ENCODE data around the gene S1PR3.

DNA sequence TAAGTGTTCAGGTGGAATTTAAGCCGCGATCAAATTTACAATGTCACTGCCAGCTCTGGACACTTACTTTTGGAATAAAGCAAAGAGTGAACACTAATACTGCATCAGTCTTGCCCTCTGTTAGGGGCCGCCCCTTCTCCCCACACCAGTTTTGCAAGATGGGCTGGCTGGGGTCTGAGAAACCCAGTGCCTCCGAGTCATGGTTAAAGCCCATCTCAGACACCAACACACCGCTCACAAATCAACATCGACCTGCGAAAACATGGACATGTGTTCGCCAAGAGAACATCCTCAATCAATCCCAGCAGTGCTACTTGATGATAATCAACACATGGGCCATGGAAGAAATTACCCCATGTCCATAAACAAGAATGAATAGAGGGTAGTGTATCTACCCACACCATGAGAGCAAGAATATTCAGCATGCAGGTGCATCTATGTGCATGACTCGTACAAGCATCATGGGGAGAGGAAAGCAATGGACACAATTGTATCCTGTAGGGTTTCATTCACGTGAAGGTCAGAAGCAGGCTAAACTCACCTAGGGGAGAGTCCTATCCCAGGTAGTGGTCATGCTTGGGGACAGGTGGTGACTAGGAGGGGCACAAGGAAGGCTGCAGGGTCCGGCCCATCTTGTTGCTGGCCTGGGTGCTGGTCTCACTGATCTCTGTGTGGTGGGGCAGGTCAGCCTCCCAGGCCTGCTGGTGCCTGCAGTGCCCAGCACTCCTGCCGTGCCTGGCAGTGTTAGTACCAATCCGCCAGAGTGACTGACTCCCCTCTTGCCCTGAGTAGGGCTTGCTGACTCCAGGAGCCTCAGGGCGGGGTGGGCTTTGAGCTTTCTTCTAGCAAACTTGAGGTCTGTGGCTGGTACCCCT lies 5.0 kb downstream of the S1PR3 start:
- TF ChIP-seq, protein P1, sequence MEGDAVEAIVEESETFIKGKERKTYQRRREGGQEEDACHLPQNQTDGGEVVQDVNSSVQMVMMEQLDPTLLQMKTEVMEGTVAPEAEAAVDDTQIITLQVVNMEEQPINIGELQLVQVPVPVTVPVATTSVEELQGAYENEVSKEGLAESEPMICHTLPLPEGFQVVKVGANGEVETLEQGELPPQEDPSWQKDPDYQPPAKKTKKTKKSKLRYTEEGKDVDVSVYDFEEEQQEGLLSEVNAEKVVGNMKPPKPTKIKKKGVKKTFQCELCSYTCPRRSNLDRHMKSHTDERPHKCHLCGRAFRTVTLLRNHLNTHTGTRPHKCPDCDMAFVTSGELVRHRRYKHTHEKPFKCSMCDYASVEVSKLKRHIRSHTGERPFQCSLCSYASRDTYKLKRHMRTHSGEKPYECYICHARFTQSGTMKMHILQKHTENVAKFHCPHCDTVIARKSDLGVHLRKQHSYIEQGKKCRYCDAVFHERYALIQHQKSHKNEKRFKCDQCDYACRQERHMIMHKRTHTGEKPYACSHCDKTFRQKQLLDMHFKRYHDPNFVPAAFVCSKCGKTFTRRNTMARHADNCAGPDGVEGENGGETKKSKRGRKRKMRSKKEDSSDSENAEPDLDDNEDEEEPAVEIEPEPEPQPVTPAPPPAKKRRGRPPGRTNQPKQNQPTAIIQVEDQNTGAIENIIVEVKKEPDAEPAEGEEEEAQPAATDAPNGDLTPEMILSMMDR (IDR thresholded peaks at IDR 0.05), result no peak
- no peak for TF ChIP-seq EP300 (IDR thresholded peaks at IDR 0.05)

All from ovary (tissue), 3 donors.